Skeletal muscle satellite cell (primary cell): ENCODE measurements around the gene TMEM63B. TPM values are rescaled to one million over a fixed set of nuclear protein-coding genes. Genes with fewer than 3 reads are reported as not detected.

Experiments
- H3K27me3 ChIP-seq: 2 replicates; pipeline ENCODE4 v1.7.0; 2013; ENCODE audit warnings: low read length; ENCODE audit not compliant: control insufficient read depth, insufficient read depth
- H3K36me3 ChIP-seq: 2 replicates; pipeline ENCODE4 v1.7.0; 2013; ENCODE audit warnings: mild to moderate bottlenecking, control low read depth, low read length; ENCODE audit not compliant: insufficient read depth
- H3K4me1 ChIP-seq: 2 replicates; pipeline ENCODE4 v1.7.0; 2013; ENCODE audit warnings: low read length; ENCODE audit not compliant: control insufficient read depth, insufficient read depth
- H3K4me2 ChIP-seq: 2 replicates; pipeline ENCODE4 v1.7.0; 2013; ENCODE audit warnings: mild to moderate bottlenecking, low read length
- H3K4me3 ChIP-seq: 2 replicates; pipeline ENCODE4 v1.7.0; 2013; ENCODE audit warnings: low read length
- H3K9ac ChIP-seq: 2 replicates; pipeline ENCODE4 v1.7.0; 2013; ENCODE audit warnings: mild to moderate bottlenecking, low read depth, low read length, moderate library complexity
- H3K9me3 ChIP-seq: replicated peaks from 2 replicates; pipeline ENCODE4 v1.7.0; 2013; ENCODE audit warnings: mild to moderate bottlenecking, control low read depth, low read length
- total RNA-seq: library from RNA; depleted of rRNA; stranded (reverse); fragments of >200 nt; gene quantifications from 2 replicates; pipeline ENCODE4 v1.2.3, GENCODE V29; 2012; rRNA removed

The TMEM63B gene
- total RNA-seq: 17.7 and 25.1 TPM in 2 replicates

DNA sequence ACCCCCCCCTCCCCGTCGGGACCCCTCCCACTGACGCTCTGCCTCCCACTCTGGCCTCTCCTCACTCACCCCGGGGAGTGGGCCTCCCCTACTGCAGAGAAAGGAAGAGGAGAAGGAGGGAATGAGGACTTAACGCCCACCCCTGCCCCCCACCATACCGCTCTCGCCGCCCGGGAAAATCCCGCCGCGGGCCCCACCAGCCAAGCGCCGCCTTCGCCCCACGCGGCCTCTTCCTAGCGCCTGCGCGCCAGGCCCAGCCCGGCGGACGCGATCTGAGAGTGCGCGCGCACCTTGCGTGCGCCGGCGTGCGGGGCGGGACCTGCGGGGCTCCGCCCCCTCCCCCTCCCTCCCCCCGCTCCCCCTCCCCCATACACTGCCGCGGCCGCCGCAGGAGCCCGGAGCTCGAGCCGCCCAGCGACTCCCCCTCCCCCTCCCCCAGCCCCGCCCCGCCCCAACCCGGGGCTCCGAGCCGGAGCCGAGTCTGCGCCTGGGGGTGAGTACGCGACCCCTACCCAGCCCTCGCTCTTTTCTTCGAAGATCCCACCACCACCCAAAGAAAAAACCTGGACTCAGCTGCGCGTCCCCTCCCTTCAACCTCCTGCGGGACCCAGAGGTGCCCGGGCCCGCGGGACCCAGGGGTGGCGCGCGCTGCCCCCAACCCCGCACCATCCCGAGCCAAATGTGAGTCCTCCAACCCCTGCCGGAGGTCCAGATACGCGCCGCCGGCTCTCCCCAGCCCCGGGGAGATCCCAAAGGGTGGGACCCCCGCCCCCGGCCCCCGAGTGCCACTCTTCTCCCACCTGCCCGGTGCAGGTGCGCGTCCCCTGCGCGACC, at the start of gene TMEM63B, which contains the start of gene MRPL14:
Gene TMEM63B (plus strand): TSS at position 369 of the 834 bp plus-strand sequence. CDS start 7,031 bp downstream, outside the sequence.
Gene MRPL14 (minus strand): TSS at position 267 of the 834 bp plus-strand sequence. CDS start 10,841 bp downstream, outside the sequence.
- H3K9me3 ChIP-seq: no peaks in the 10 kb centered on the region
- H3K4me3 ChIP-seq: peak within 1 kb of the TSS; percentile 85
- H3K9ac ChIP-seq: peak within 1 kb of the TSS; percentile 80
- peak within 1 kb of the TSS; percentile 98 for H3K4me2 ChIP-seq
- H3K27me3 ChIP-seq: no peaks in the 10 kb centered on the region
- no peaks in the 10 kb centered on the region for H3K36me3 ChIP-seq
- peaks cover 43% of the 10 kb centered on the region for H3K4me1 ChIP-seq

- H3K9ac ChIP-seq: no peak overlapping the region
- no peak overlapping the region for H3K4me2 ChIP-seq
- H3K4me1 ChIP-seq: peaks cover 18% of the 10 kb centered on the region
- H3K27me3 ChIP-seq: no peaks in the 10 kb centered on the region
- H3K36me3 ChIP-seq: no peaks in the 10 kb centered on the region
- no peak overlapping the region for H3K4me3 ChIP-seq
- H3K9me3 ChIP-seq: no peaks in the 10 kb centered on the region
Observed at GRCh38 chr6:44078219-44078826, 49.0 kb upstream of the TMEM63B start.

- Histone ChIP-seq H3K9ac (no peak overlapping the region), H3K9me3 (no peaks in the 10 kb centered on the region), H3K4me3 (no peak overlapping the region), H3K4me1 (peaks cover 11% of the 10 kb centered on the region), H3K36me3 (no peaks in the 10 kb centered on the region), H3K27me3 (no peaks in the 10 kb centered on the region), H3K4me2 (no peak overlapping the region)
Observed at GRCh38 chr6:44078827-44079671, 48.3 kb upstream of the TMEM63B start.

GRCh38 chr6:44079672-44080071, 47.7 kb upstream of the TMEM63B start:
- no peak overlapping the region for H3K4me3 ChIP-seq
- H3K9ac ChIP-seq: no peak overlapping the region
- H3K4me2 ChIP-seq: no peak overlapping the region
- no peaks in the 10 kb centered on the region for H3K27me3 ChIP-seq
- H3K4me1 ChIP-seq: peaks cover 6% of the 10 kb centered on the region
- H3K9me3 ChIP-seq: no peaks in the 10 kb centered on the region
- H3K36me3 ChIP-seq: no peaks in the 10 kb centered on the region

DNA sequence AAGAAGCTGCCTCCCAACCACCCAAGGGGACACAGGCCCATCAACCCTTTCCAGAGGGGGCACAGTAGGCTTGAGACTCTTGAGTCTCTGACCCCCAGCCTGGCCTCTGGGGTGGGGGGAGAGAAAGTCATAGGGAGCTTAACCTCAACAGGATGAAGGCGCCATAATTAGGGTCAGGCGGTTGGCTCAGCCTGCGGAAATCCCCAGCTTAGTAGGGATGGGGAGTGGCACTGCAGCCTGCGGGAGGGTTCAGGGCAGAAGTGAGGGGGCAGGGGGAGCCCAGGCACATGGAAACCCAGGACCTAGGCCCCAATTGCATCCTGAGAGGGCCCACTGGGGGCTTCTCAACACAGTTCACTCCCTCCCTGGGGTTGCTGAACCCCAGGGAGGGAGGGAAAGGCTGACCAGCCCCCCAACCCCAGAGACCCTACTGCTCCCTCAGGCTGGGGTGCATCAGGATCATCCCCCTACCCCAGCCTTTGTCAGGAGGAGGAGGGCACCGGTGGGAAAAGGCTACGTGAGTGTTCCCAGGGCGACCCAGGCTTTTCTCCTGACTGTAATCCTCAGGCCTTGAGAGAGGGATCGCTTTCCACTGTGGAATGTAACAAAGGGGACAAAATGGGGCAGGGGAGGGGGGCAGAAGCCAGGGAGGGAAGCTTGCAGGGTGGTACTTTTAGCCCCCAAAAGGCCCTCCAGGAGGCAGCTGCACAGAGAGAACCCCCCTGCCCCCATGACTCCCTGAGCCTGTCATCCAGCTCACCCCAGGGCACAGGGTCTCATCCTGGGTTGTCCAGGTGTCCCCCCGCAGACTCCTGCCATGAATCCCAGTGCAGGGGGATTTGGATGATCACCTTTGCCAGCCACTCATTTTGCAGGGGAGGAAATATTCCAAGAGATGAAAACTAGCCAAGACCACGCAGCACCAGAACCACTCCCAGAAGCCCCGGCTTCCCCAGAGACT, 46.5 kb upstream of the TMEM63B start:
- Histone ChIP-seq H3K9me3 (no peaks in the 10 kb centered on the region), H3K9ac (no peak overlapping the region), H3K4me1 (no peaks in the 10 kb centered on the region), H3K27me3 (no peaks in the 10 kb centered on the region), H3K4me3 (no peak overlapping the region), H3K4me2 (no peak overlapping the region), H3K36me3 (no peaks in the 10 kb centered on the region)

DNA sequence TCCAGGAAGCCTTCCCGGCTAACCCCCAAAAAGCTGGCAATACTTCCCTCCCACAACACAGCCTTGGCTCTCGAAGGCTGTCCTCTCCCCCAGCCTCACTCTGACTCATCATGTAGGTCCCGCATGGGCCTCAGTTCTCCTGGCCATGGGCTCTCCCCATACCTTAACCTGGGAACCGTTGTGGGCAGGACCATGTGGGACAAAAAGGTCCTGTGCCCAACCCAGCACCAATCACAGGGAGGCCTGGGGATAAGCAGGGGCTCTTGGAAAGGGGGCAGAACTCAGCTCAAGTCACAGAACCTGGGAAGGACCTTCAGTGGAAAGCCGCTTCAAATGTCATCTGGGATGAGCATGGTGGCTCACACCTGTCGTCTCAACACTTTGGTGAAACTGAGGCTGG, 45.6 kb upstream of the TMEM63B start:
- no peak overlapping the region for H3K4me3 ChIP-seq

DNA sequence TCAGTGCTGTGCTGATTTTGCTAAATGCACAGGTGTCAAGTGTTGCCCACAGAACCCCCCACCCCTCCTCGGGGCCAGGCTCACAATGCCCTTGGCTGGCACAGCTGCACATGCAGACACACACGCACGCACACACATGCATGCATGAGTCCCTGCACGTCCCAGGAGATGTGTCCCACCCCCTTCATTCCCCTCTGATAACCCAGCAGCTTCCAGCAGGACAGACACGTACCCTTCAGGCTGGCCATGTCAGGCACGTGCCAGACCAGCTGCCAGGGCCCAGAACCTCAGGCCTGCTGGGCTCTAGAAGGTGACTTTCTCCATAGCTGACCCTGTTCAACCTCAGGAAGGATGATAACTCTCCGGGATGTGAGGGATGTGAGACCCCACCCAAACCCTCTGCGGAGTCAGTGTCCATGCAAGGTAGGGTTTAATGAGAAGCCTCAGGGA, 44.5 kb upstream of the TMEM63B start:
- H3K9me3 ChIP-seq: no peaks in the 10 kb centered on the region
- no peak overlapping the region for H3K9ac ChIP-seq
- H3K36me3 ChIP-seq: no peaks in the 10 kb centered on the region
- H3K4me1 ChIP-seq: peaks cover 3% of the 10 kb centered on the region
- H3K4me3 ChIP-seq: no peak overlapping the region
- no peaks in the 10 kb centered on the region for H3K27me3 ChIP-seq
- no peak overlapping the region for H3K4me2 ChIP-seq

More for the DNA sequence above, 45.6 kb upstream of the TMEM63B start:
- Histone ChIP-seq H3K9ac (no peak overlapping the region), H3K27me3 (no peaks in the 10 kb centered on the region), H3K4me1 (no peaks in the 10 kb centered on the region), H3K36me3 (no peaks in the 10 kb centered on the region), H3K4me2 (no peak overlapping the region), H3K9me3 (no peaks in the 10 kb centered on the region)

- Histone ChIP-seq H3K36me3 (peaks cover 4% of the 10 kb centered on the region), H3K4me1 (peaks cover 3% of the 10 kb centered on the region), H3K4me3 (no peak overlapping the region), H3K27me3 (no peaks in the 10 kb centered on the region), H3K4me2 (no peak overlapping the region), H3K9me3 (no peaks in the 10 kb centered on the region), H3K9ac (no peak overlapping the region)
Observed at GRCh38 chr6:44084231-44085014, 42.9 kb upstream of the TMEM63B start.

DNA sequence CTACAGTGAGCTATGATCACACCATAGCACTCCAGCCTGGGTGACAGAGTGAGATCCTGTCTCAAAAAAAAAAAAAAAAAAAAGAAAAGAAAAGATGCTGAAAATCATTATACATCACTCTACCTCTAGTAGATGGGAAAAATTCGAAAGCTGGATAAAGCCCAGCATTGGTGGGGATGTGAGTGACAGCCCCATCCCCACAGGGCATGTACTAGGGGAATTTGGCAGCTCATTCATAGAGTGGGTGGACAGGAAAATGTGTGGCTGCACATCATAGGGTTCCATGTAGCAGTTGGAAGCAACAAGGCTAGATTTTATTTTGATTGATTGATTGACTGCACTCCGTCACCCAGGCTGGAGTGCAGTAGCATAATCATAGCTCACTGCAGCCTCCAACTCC, 42.1 kb upstream of the TMEM63B start:
- peaks cover 5% of the 10 kb centered on the region for H3K36me3 ChIP-seq
- H3K4me1 ChIP-seq: peaks cover 3% of the 10 kb centered on the region
- no peak overlapping the region for H3K4me3 ChIP-seq
- H3K4me2 ChIP-seq: no peak overlapping the region
- no peaks in the 10 kb centered on the region for H3K27me3 ChIP-seq
- H3K9ac ChIP-seq: no peak overlapping the region
- no peaks in the 10 kb centered on the region for H3K9me3 ChIP-seq
